WTC11 (cell line): ENCODE results near the gene NIN. TPM values are rescaled to one million over a fixed set of nuclear protein-coding genes. Genes with fewer than 3 reads are reported as not detected.

Experiments used
- ATAC-seq: fragments of 200-7000 bp; cut with Tn5 transposase; 2 replicates; pipeline ENCODE4 v1.10.0; 2021; ENCODE audit warnings: mild to moderate bottlenecking, moderate library complexity
- CTCF ChIA-PET: fragments of 300-600 bp; sonication (Branson Sonifier 250); formaldehyde crosslinking; loops from one replicate; lab custom pipeline; 2021; ENCODE audit warnings: antibody characterized with exemption; lab: Charles Lee
- POLR2A ChIA-PET: fragments of 350-600 bp; sonication (Branson Sonifier 250); formaldehyde crosslinking; loops from one replicate; lab custom pipeline; 2021; ENCODE audit warnings: antibody characterized with exemption; lab: Charles Lee
- DNase-seq: peaks from one replicate; pipeline ENCODE4 v3.0.0; 2021; ENCODE audit warnings: low spot score
- H3K27ac Mint-ChIP-seq: 2 replicates; pipeline ENCODE4 v1.8.0; 2021; ENCODE audit warnings: mixed read lengths
- H3K27me3 Mint-ChIP-seq: 2 replicates; pipeline ENCODE4 v1.8.0; 2021; ENCODE audit warnings: low read depth, mild to moderate bottlenecking, moderate library complexity, mixed read lengths
- H3K36me3 Mint-ChIP-seq: 2 replicates; pipeline ENCODE4 v1.8.0; 2021; ENCODE audit warnings: mixed read lengths
- H3K4me1 Mint-ChIP-seq: 2 replicates; pipeline ENCODE4 v1.8.0; 2022; ENCODE audit warnings: mixed read lengths
- H3K4me3 Mint-ChIP-seq: 2 replicates; pipeline ENCODE4 v1.8.0; 2021; ENCODE audit warnings: mild to moderate bottlenecking, moderate library complexity, mixed read lengths
- H3K9me3 Mint-ChIP-seq: 2 replicates; pipeline ENCODE4 v1.8.0; 2021; ENCODE audit warnings: mixed read lengths
- CREB1 ChIP-seq: sonication (generic); formaldehyde crosslinking; IDR thresholded peaks from 2 replicates; pipeline ENCODE4 v1.8.0; 2023; ENCODE audit warnings: mild to moderate bottlenecking, missing genetic modification reagents
- CREM ChIP-seq: sonication (generic); formaldehyde crosslinking; IDR thresholded peaks from 2 replicates; pipeline ENCODE4 v1.8.1; 2022; ENCODE audit warnings: mild to moderate bottlenecking, missing genetic modification reagents, moderate library complexity
- ESRRA ChIP-seq: sonication (generic); formaldehyde crosslinking; IDR thresholded peaks from 2 replicates; pipeline ENCODE4 v1.8.1; 2022; ENCODE audit warnings: mild to moderate bottlenecking, missing genetic modification reagents, borderline replicate concordance
- FOXJ3 ChIP-seq: sonication (generic); formaldehyde crosslinking; IDR thresholded peaks from 2 replicates; pipeline ENCODE4 v1.9.0; 2021; ENCODE audit warnings: missing genetic modification reagents, mild to moderate bottlenecking, borderline replicate concordance
- FOXP1 ChIP-seq: sonication (generic); formaldehyde crosslinking; IDR thresholded peaks from 2 replicates; pipeline ENCODE4 v1.8.0; 2022; ENCODE audit warnings: missing genetic modification reagents, mild to moderate bottlenecking, moderate library complexity, borderline replicate concordance
- GABPB1 ChIP-seq: sonication (generic); formaldehyde crosslinking; IDR thresholded peaks from 2 replicates; pipeline ENCODE4 v1.8.1; 2023; ENCODE audit warnings: mild to moderate bottlenecking, missing genetic modification reagents
- JUN ChIP-seq: sonication (generic); formaldehyde crosslinking; IDR thresholded peaks from 2 replicates; pipeline ENCODE4 v1.8.0; 2023; ENCODE audit warnings: mild to moderate bottlenecking, missing genetic modification reagents
- NFATC4 ChIP-seq: fragments of 250-450 bp; sonication (Bioruptor Pico); IDR thresholded peaks from 2 replicates; pipeline ENCODE4 v1.9.0; 2021; ENCODE audit warnings: mild to moderate bottlenecking
- NR2C2 ChIP-seq: sonication (generic); formaldehyde crosslinking; IDR thresholded peaks from 2 replicates; pipeline ENCODE4 v1.8.0; 2022; ENCODE audit warnings: mild to moderate bottlenecking, missing genetic modification reagents
- NR3C1 ChIP-seq: sonication (generic); formaldehyde crosslinking; conservative IDR thresholded peaks from 2 replicates; pipeline ENCODE4 v1.8.1; 2023; ENCODE audit warnings: low read depth, mild to moderate bottlenecking, missing genetic modification reagents
- RORB ChIP-seq: fragments of 250-450 bp; sonication (Bioruptor Pico); IDR thresholded peaks from 2 replicates; pipeline ENCODE4 v1.9.0; 2021; ENCODE audit warnings: mild to moderate bottlenecking
- SP1 ChIP-seq: sonication (generic); formaldehyde crosslinking; conservative IDR thresholded peaks from 2 replicates; pipeline ENCODE4 v1.8.1; 2022; ENCODE audit warnings: missing genetic modification reagents
- TEAD1 ChIP-seq: sonication (generic); formaldehyde crosslinking; IDR thresholded peaks from 2 replicates; pipeline ENCODE4 v1.8.0; 2022; ENCODE audit warnings: mild to moderate bottlenecking, missing genetic modification reagents
- TP53 ChIP-seq: sonication (generic); formaldehyde crosslinking; IDR thresholded peaks from 2 replicates; pipeline ENCODE4 v1.8.1; 2023; ENCODE audit warnings: mild to moderate bottlenecking, missing genetic modification reagents
- ZNF121 ChIP-seq: sonication (generic); formaldehyde crosslinking; IDR thresholded peaks from 2 replicates; pipeline ENCODE4 v1.8.0; 2023; ENCODE audit warnings: missing genetic modification reagents
- ZNF219 ChIP-seq: sonication (generic); formaldehyde crosslinking; IDR thresholded peaks from 2 replicates; pipeline ENCODE4 v1.8.0; 2023; ENCODE audit warnings: missing genetic modification reagents, mild to moderate bottlenecking, borderline replicate concordance
- ZNF423 ChIP-seq: fragments of 250-450 bp; sonication (Bioruptor Pico); IDR thresholded peaks from 2 replicates; pipeline ENCODE4 v2.1.2; 2022; ENCODE audit warnings: mild to moderate bottlenecking, moderate library complexity
- ZNF671 ChIP-seq: fragments of 250-450 bp; sonication (Bioruptor Pico); IDR thresholded peaks from 2 replicates; pipeline ENCODE4 v1.8.0; 2021; ENCODE audit warnings: mild to moderate bottlenecking
- total RNA-seq: library from RNA; stranded (reverse); gene quantifications from 3 replicates; pipeline ENCODE4 v1.2.3, GENCODE V29; 2021
- TF ChIP-seq, protein P1 (sequence below): sonication (generic); formaldehyde crosslinking; IDR thresholded peaks from 2 replicates; pipeline ENCODE4 v1.8.1; 2023; ENCODE audit warnings: mild to moderate bottlenecking, missing genetic modification reagents, moderate library complexity
- TF ChIP-seq, protein P2 (sequence below): sonication (generic); formaldehyde crosslinking; IDR thresholded peaks from 2 replicates; pipeline ENCODE4 v1.8.1; 2023; ENCODE audit warnings: mild to moderate bottlenecking, moderate library complexity, missing genetic modification reagents
- TF ChIP-seq, protein P3 (sequence below): fragments of 250-450 bp; sonication (Bioruptor Pico); IDR thresholded peaks from 2 replicates; pipeline ENCODE4 v1.9.0; 2021; ENCODE audit warnings: mild to moderate bottlenecking, borderline replicate concordance
- TF ChIP-seq, protein P4 (sequence below): sonication (generic); formaldehyde crosslinking; IDR thresholded peaks from 2 replicates; pipeline ENCODE4 v1.8.0; 2022; ENCODE audit warnings: mild to moderate bottlenecking, missing genetic modification reagents
- TF ChIP-seq, protein P5 (sequence below): sonication (generic); formaldehyde crosslinking; IDR thresholded peaks from 2 replicates; pipeline ENCODE4 v1.8.0; 2022; ENCODE audit warnings: mild to moderate bottlenecking, missing genetic modification reagents
- TF ChIP-seq, protein P6 (sequence below): fragments of 250-450 bp; sonication (Bioruptor Pico); IDR thresholded peaks from 2 replicates; pipeline ENCODE4 v1.9.0; 2021; ENCODE audit warnings: moderate library complexity, mild to moderate bottlenecking, inconsistent platforms, borderline replicate concordance
- TF ChIP-seq, protein P7 (sequence below): fragments of 250-450 bp; sonication (Bioruptor Pico); IDR thresholded peaks from 2 replicates; pipeline ENCODE4 v1.9.0; 2021; ENCODE audit warnings: mild to moderate bottlenecking
- TF ChIP-seq, protein P8 (sequence below): sonication (generic); formaldehyde crosslinking; IDR thresholded peaks from 2 replicates; pipeline ENCODE4 v1.8.1; 2023; ENCODE audit warnings: mild to moderate bottlenecking, missing genetic modification reagents

The NIN gene
- total RNA-seq, 1 experiment from 2014 or later, result 23.8 TPM

DNA sequence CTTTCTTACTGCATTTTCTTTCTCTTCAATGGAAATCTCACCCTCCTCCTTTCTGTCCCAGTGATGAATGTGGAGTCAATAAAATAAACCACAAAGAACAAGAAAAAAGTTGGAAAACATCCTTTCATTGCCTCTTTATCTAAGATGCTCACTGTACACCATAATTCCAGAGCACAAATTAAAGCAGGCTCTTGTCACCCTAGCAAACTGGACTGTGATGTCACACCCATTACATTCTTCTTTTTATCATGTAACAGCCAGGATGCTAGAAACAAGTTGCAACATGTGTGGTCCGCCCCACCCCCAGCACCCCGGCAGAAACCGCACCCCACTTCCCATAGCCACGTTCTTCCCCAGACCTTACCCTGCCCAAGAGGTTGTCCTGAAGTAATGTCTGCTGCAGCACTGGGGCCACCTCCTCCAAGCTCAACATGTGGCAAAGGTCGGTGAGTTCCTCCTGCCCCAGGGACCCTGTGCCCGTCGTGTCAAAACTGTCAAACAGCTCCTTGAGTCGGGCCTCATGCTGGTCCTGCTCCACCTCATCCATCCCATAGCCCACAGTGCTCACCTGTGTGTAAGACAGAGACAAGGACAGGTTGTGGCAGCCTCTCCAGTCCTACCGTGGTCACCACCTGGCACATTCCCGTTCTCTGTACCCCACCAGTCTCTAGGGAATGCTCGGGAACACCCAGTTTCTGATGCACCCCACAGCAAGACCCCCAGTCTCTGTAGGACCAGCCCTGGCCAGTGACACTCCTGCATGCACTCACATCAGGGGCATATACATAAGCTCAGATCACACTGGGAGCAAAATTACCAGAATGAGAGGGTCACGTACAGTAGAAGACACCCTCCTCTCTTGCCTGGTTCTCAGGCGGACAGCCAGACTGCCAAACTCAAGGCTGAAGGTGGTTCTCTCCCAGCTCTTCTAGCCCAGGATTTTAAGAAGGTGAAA lies 9.2 kb downstream of the NIN start:
- POLR2A ChIA-PET, result no interaction called here

DNA sequence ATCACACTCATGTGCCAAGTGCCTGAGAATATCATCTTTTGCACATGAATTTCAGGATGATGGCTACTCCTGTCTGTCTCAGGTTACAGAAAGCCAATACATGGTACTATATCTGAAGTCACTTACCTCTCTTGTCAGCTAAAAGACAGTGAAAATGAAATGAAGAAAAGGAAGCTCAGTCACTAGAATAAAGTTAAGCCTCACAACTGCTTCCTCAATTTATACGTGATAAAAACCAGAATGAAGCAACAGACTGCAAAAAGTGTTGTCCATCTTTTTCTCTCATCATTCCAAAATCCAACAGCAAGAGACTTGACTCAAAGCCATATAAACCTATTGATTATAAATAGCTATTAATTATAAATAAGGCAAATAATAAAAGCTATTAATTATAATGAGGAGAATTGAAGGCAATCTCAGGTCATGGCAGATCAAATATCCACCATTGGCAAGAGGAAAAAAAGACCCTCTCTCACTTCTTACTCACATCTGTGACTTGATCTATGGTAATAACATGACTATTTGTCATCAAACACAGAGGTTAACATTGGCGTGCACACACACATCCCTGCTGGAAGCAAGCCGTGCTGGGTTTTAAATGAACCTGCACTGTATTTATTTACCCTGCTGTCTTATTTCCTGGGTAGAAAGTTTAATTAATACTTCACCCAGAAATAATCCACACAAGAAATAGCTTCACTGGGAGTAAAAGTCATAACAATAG lies 10.0 kb downstream of the NIN start:
- Mint-ChIP-seq H3K27ac (no peak overlapping the region), H3K9me3 (no peaks in the 10 kb centered on the region), H3K27me3 (peaks cover 48% of the 10 kb centered on the region), H3K4me1 (peaks cover 63% of the 10 kb centered on the region), H3K4me3 (no peak overlapping the region), H3K36me3 (peaks cover 6% of the 10 kb centered on the region)
- ChIA-PET POLR2A (no interaction called here), CTCF (interaction anchor here (1.6 kb wide), 1 partner anchor 39 kb away, joined by 10 read pairs; no protein-coding TSS in a partner anchor)
- no peak for DNase-seq
- no peak for ATAC-seq
- TF ChIP-seq, protein P1, sequence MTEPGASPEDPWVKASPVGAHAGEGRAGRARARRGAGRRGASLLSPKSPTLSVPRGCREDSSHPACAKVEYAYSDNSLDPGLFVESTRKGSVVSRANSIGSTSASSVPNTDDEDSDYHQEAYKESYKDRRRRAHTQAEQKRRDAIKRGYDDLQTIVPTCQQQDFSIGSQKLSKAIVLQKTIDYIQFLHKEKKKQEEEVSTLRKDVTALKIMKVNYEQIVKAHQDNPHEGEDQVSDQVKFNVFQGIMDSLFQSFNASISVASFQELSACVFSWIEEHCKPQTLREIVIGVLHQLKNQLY (CRISPR knock-in tag), result no peak
- TF ChIP-seq CREB1 (CRISPR knock-in tag) (no peak), JUN (no peak), NR3C1 (CRISPR knock-in tag) (no peak), ZNF219 (CRISPR knock-in tag) (no peak), SP1 (CRISPR knock-in tag) (no peak), TEAD1 (no peak), ZNF121 (CRISPR knock-in tag) (no peak), NFATC4 (CRISPR knock-in tag) (no peak), GABPB1 (CRISPR knock-in tag) (no peak), ESRRA (CRISPR knock-in tag) (no peak)
- TF ChIP-seq, protein P2, sequence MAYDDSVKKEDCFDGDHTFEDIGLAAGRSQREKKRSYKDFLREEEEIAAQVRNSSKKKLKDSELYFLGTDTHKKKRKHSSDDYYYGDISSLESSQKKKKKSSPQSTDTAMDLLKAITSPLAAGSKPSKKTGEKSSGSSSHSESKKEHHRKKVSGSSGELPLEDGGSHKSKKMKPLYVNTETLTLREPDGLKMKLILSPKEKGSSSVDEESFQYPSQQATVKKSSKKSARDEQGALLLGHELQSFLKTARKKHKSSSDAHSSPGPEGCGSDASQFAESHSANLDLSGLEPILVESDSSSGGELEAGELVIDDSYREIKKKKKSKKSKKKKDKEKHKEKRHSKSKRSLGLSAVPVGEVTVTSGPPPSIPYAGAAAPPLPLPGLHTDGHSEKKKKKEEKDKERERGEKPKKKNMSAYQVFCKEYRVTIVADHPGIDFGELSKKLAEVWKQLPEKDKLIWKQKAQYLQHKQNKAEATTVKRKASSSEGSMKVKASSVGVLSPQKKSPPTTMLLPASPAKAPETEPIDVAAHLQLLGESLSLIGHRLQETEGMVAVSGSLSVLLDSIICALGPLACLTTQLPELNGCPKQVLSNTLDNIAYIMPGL, result no peak
- TF ChIP-seq, protein P3, sequence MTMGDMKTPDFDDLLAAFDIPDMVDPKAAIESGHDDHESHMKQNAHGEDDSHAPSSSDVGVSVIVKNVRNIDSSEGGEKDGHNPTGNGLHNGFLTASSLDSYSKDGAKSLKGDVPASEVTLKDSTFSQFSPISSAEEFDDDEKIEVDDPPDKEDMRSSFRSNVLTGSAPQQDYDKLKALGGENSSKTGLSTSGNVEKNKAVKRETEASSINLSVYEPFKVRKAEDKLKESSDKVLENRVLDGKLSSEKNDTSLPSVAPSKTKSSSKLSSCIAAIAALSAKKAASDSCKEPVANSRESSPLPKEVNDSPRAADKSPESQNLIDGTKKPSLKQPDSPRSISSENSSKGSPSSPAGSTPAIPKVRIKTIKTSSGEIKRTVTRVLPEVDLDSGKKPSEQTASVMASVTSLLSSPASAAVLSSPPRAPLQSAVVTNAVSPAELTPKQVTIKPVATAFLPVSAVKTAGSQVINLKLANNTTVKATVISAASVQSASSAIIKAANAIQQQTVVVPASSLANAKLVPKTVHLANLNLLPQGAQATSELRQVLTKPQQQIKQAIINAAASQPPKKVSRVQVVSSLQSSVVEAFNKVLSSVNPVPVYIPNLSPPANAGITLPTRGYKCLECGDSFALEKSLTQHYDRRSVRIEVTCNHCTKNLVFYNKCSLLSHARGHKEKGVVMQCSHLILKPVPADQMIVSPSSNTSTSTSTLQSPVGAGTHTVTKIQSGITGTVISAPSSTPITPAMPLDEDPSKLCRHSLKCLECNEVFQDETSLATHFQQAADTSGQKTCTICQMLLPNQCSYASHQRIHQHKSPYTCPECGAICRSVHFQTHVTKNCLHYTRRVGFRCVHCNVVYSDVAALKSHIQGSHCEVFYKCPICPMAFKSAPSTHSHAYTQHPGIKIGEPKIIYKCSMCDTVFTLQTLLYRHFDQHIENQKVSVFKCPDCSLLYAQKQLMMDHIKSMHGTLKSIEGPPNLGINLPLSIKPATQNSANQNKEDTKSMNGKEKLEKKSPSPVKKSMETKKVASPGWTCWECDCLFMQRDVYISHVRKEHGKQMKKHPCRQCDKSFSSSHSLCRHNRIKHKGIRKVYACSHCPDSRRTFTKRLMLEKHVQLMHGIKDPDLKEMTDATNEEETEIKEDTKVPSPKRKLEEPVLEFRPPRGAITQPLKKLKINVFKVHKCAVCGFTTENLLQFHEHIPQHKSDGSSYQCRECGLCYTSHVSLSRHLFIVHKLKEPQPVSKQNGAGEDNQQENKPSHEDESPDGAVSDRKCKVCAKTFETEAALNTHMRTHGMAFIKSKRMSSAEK (CRISPR knock-in tag), result no peak

More for the DNA sequence above, 9.2 kb downstream of the NIN start:
- peaks cover 6% of the 10 kb centered on the region; the same call in 1 of the 2 replicates for H3K36me3 Mint-ChIP-seq
- peaks cover 57% of the 10 kb centered on the region for H3K4me1 Mint-ChIP-seq
- CTCF ChIA-PET, result interaction anchor here (1.6 kb wide), 1 partner anchor 38 kb away, joined by 10 read pairs; no protein-coding TSS in a partner anchor
- DNase-seq (no peak), ATAC-seq (peak; percentile 23)
- TF ChIP-seq FOXJ3 (CRISPR knock-in tag) (no peak), NR3C1 (CRISPR knock-in tag) (no peak), ZNF423 (CRISPR knock-in tag) (no peak), TP53 (CRISPR knock-in tag) (no peak), NR2C2 (no peak), CREM (CRISPR knock-in tag) (no peak), FOXP1 (no peak), ZNF671 (no peak), TEAD1 (no peak), RORB (no peak)
- TF ChIP-seq, protein P4, sequence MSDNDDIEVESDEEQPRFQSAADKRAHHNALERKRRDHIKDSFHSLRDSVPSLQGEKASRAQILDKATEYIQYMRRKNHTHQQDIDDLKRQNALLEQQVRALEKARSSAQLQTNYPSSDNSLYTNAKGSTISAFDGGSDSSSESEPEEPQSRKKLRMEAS (CRISPR knock-in tag), result no peak
- TF ChIP-seq, protein P5, sequence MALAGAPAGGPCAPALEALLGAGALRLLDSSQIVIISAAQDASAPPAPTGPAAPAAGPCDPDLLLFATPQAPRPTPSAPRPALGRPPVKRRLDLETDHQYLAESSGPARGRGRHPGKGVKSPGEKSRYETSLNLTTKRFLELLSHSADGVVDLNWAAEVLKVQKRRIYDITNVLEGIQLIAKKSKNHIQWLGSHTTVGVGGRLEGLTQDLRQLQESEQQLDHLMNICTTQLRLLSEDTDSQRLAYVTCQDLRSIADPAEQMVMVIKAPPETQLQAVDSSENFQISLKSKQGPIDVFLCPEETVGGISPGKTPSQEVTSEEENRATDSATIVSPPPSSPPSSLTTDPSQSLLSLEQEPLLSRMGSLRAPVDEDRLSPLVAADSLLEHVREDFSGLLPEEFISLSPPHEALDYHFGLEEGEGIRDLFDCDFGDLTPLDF (CRISPR knock-in tag), result no peak
- TF ChIP-seq, protein P6, sequence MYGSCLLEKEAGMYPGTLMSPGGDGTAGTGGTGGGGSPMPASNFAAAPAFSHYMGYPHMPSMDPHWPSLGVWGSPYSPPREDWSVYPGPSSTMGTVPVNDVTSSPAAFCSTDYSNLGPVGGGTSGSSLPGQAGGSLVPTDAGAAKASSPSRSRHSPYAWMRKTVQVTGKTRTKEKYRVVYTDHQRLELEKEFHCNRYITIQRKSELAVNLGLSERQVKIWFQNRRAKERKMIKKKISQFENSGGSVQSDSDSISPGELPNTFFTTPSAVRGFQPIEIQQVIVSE (CRISPR knock-in tag), result no peak
- TF ChIP-seq, protein P7, sequence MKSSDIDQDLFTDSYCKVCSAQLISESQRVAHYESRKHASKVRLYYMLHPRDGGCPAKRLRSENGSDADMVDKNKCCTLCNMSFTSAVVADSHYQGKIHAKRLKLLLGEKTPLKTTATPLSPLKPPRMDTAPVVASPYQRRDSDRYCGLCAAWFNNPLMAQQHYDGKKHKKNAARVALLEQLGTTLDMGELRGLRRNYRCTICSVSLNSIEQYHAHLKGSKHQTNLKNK (CRISPR knock-in tag), result no peak
- TF ChIP-seq, protein P8, sequence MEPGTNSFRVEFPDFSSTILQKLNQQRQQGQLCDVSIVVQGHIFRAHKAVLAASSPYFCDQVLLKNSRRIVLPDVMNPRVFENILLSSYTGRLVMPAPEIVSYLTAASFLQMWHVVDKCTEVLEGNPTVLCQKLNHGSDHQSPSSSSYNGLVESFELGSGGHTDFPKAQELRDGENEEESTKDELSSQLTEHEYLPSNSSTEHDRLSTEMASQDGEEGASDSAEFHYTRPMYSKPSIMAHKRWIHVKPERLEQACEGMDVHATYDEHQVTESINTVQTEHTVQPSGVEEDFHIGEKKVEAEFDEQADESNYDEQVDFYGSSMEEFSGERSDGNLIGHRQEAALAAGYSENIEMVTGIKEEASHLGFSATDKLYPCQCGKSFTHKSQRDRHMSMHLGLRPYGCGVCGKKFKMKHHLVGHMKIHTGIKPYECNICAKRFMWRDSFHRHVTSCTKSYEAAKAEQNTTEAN (CRISPR knock-in tag), result no peak
- peaks cover 56% of the 10 kb centered on the region for H3K27me3 Mint-ChIP-seq
- no peak overlapping the region; the same call in 1 of the 2 replicates for H3K4me3 Mint-ChIP-seq
- no peaks in the 10 kb centered on the region for H3K9me3 Mint-ChIP-seq
- H3K27ac Mint-ChIP-seq, result no peak overlapping the region
